HCT116 (cell line): Measurements from ENCODE around the gene CC2D1B. TPM values are rescaled to one million over a fixed set of nuclear protein-coding genes. Genes with fewer than 3 reads are reported as not detected.

Experiments used
- ATAC-seq: fragments of 200-7000 bp; cut with Tn5 transposase; 2 replicates; pipeline ENCODE4 v1.9.1; 2020; ENCODE audit warnings: mild to moderate bottlenecking, moderate library complexity
- BruUV-seq: library from RNA; stranded (reverse); fragments of 400-500 nt; replicated peaks from 2 replicates; lab custom pipeline; 2021; lab: Mats Ljungman, UMichigan
- CTCF ChIA-PET: fragments of 300-600 bp; sonication (Branson Sonifier 250); formaldehyde crosslinking; loops from one replicate; lab custom pipeline; 2021; ENCODE audit warnings: antibody characterized with exemption; lab: Charles Lee
- POLR2A ChIA-PET: fragments of 300-600, 350-600 bp; sonication (Branson Sonifier 250); formaldehyde crosslinking; loops from one replicate; lab custom pipeline; 2021; ENCODE audit warnings: antibody characterized with exemption; lab: Charles Lee
- RAD21 ChIA-PET, 2 experiments: fragments of 300-600 bp; sonication (Branson Sonifier 250); formaldehyde crosslinking; loops; one replicate each; lab custom pipeline; 2023; ENCODE audit warnings: low total read pairs in 2 of 2; ENCODE audit not compliant: uncharacterized antibody in 2 of 2, unreplicated experiment in 2 of 2, low non-redundant PET in 1 of 2; lab: Charles Lee
- DNase-seq: peaks from one replicate; pipeline ENCODE4 v3.0.0-alpha.2; 2010; ENCODE audit warnings: low read depth, low spot score
- H2AFZ ChIP-seq: fragments of 200-600 bp; shearing (Covaris generic), sonication (generic); 2 replicates; pipeline ENCODE4 v1.6.1; 2017; ENCODE audit warnings: low read depth, mixed run types, mixed read lengths, antibody characterized with exemption, low read length; ENCODE audit not compliant: poor library complexity, severe bottlenecking
- H3K27ac ChIP-seq: 2 replicates; pipeline ENCODE4 v1.5.1; 2012; ENCODE audit warnings: low read depth, low read length
- H3K27me3 ChIP-seq: fragments of 200-600 bp; sonication (generic); 2 replicates; pipeline ENCODE4 v1.6.1; 2016; ENCODE audit warnings: mixed run types, low read length, mixed read lengths; ENCODE audit not compliant: insufficient read depth
- H3K36me3 ChIP-seq, 2 experiments: fragments of 200-500 bp in 1 of 2; fragments of 200-600 bp in 1 of 2; sonication (Bioruptor generic) in 1 of 2; sonication (generic) in 1 of 2; 2 replicates each; pipeline versions ENCODE4 v1.5.1 to v1.6.1; 2014 to 2016; ENCODE audit warnings: low read length in 2 of 2, inconsistent platforms in 1 of 2, mixed read lengths in 1 of 2, mixed run types in 1 of 2; ENCODE audit not compliant: insufficient read depth in 2 of 2, control insufficient read depth in 1 of 2
- H3K4me1 ChIP-seq, 2 experiments: fragments of 200-600 bp in 1 of 2; sonication (generic) in 1 of 2; 2 replicates each; pipeline versions ENCODE4 v1.5.1 to v1.6.1; 2012 to 2017; ENCODE audit warnings: low read length in 2 of 2, inconsistent platforms in 1 of 2, mild to moderate bottlenecking in 1 of 2, mixed read lengths in 1 of 2, mixed run types in 1 of 2, moderate library complexity in 1 of 2; ENCODE audit not compliant: insufficient read depth in 2 of 2, control insufficient read depth in 1 of 2
- H3K4me2 ChIP-seq: fragments of 200-600 bp; sonication (generic); 2 replicates; pipeline ENCODE4 v1.6.1; 2017; ENCODE audit warnings: mixed run types, low read length, mixed read lengths
- H3K4me3 ChIP-seq, 2 experiments: fragments of 200-600 bp in 1 of 2; sonication (generic) in 1 of 2; replicated peaks in 1 of 2; 2 replicates each; pipeline ENCODE4 v1.5.1; 2011 to 2016; ENCODE audit warnings: low read length in 2 of 2, control low read depth in 1 of 2, low read depth in 1 of 2, mild to moderate bottlenecking in 1 of 2, mixed read lengths in 1 of 2, mixed run types in 1 of 2
- H3K79me2 ChIP-seq: fragments of 200-600 bp; sonication (generic); 2 replicates; pipeline ENCODE4 v1.6.1; 2017; ENCODE audit warnings: mild to moderate bottlenecking, mixed run types, low read length, moderate library complexity, mixed read lengths; ENCODE audit not compliant: insufficient read depth
- H3K9ac ChIP-seq: fragments of 200-600 bp; sonication (generic); 2 replicates; pipeline ENCODE4 v1.6.1; 2016; ENCODE audit warnings: low read length, mixed read lengths
- H3K9me2 ChIP-seq: fragments of 200-600 bp; sonication (generic), shearing (Covaris generic); 2 replicates; pipeline ENCODE4 v1.6.1; 2017; ENCODE audit warnings: mixed run types, mild to moderate bottlenecking, moderate library complexity; ENCODE audit not compliant: insufficient read depth
- H3K9me3 ChIP-seq, 2 experiments: fragments of 200-500 bp in 1 of 2; fragments of 200-600 bp in 1 of 2; sonication (Bioruptor generic) in 1 of 2; sonication (generic) in 1 of 2; 2 replicates each; pipeline ENCODE4 v1.6.1; 2014 to 2017; ENCODE audit warnings: low read length in 2 of 2, mixed read lengths in 2 of 2, inconsistent platforms in 1 of 2, low read depth in 1 of 2, mild to moderate bottlenecking in 1 of 2, mixed run types in 1 of 2, moderate library complexity in 1 of 2; ENCODE audit not compliant: control insufficient read depth in 1 of 2, insufficient read depth in 1 of 2
- H4K20me1 ChIP-seq: fragments of 200-600 bp; sonication (generic), shearing (Covaris generic); 2 replicates; pipeline ENCODE4 v1.6.1; 2017; ENCODE audit warnings: mixed run types, mild to moderate bottlenecking, moderate library complexity; ENCODE audit not compliant: insufficient read depth
- CTCF ChIP-seq, 3 experiments: fragments of 200-600 bp in 1 of 3; sonication (generic) in 1 of 3; IDR thresholded peaks in 2 of 3; conservative IDR thresholded peaks in 1 of 3; 2 replicates each; pipeline ENCODE4 v1.5.1; 2012 to 2017; ENCODE audit warnings: low read depth in 2 of 3, low read length in 2 of 3, antibody characterized with exemption in 1 of 3, borderline replicate concordance in 1 of 3, control low read depth in 1 of 3, mild to moderate bottlenecking in 1 of 3, mixed read lengths in 1 of 3, mixed run types in 1 of 3, moderate library complexity in 1 of 3; ENCODE audit not compliant: insufficient read depth in 1 of 3
- EZH2 ChIP-seq: fragments of 200-600 bp; sonication (generic); IDR thresholded peaks from 2 replicates; pipeline ENCODE4 v1.6.1; 2017; ENCODE audit warnings: antibody characterized with exemption, mixed run types
- FOSL1 ChIP-seq: IDR thresholded peaks from 2 replicates; pipeline ENCODE4 v1.6.1; 2012; ENCODE audit warnings: low read depth
- MAX ChIP-seq: IDR thresholded peaks from 2 replicates; pipeline ENCODE4 v1.6.1; 2012
- POLR2A ChIP-seq: IDR thresholded peaks from 2 replicates; pipeline ENCODE4 v1.7.0; 2011; ENCODE audit warnings: borderline replicate concordance; ENCODE audit not compliant: insufficient read depth, insufficient read length; ENCODE audit errors: extremely low read depth
- POLR2AphosphoS5 ChIP-seq: IDR thresholded peaks from 2 replicates; pipeline ENCODE4 v1.6.1; 2011; ENCODE audit warnings: mild to moderate bottlenecking, low read depth, low read length, moderate library complexity
- RAD21 ChIP-seq: IDR thresholded peaks from 2 replicates; pipeline ENCODE4 v1.6.1; 2012; ENCODE audit warnings: low read depth, mild to moderate bottlenecking
- ZFX ChIP-seq: fragments of 450-650 bp; IDR thresholded peaks from 2 replicates; pipeline ENCODE4 v1.6.1; 2017
- ZNF274 ChIP-seq: fragments of 200-500 bp; sonication (Bioruptor generic); IDR thresholded peaks from 2 replicates; pipeline ENCODE4 v1.6.1; 2014; ENCODE audit warnings: mild to moderate bottlenecking, low read depth, low read length, inconsistent platforms
- intact Hi-C: fragments of 100-400 bp; cut with micrococcal nuclease; formaldehyde crosslinking; loops from 2 replicates; pipeline ENCODE4 v1.10.0; 2022
- total RNA-seq: library from RNA; stranded (reverse); gene quantifications from one replicate; pipeline ENCODE4 v1.2.1, GENCODE V29; 2021; ENCODE audit not compliant: unreplicated experiment

Gene CC2D1B
- total RNA-seq, 1 experiment from 2014 or later, result 20.4 TPM

DNA sequence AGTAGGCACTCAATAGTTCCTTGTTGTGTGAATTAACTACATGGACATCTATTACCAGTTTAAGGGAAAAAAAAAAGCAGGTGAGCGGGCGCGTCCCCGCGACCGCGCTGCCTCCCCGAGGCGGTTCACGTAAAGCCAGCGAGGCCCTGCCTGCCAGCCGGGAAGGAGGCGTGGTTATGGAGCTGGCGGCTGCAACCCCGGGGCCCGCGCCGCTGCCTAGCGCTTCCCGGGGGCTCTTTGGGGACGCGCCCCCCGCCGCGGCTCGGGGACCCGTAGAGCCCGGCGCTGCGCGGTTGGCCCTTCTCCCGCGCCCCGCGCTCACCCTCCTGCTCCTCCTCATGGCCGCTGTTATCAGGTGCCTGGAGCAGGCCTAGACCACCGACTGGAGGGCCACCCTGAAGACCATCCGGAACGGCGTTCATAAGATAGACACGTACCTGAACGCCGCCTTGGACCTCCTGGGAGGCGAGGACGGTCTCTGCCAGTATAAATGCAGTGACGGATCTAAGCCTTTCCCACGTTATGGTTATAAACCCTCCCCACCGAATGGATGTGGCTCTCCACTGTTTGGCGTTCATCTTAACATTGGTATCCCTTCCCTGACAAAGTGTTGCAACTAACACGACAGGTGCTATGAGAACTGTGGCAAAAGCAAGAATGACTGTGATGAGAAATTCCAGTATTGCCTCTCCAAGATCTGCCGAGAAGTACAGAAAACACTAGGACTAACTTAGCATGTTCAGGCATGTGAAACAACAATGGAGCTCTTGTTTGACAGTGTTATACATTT lies 2.6 kb upstream of the CC2D1B start:
- CTCF ChIA-PET, result interaction anchor here (0.6 kb wide), 1 partner anchor 405 kb away, joined by 3 read pairs; no protein-coding TSS in a partner anchor
- Histone ChIP-seq H3K36me3 (peaks cover 0 to 7% of the 10 kb centered on the region in 2 experiments; a peak in 3 of 4 replicates), H3K79me2 (peaks cover 22% of the 10 kb centered on the region), H3K9ac (peak overlapping the region; percentile 48), H3K27me3 (no peaks in the 10 kb centered on the region), H4K20me1 (no peaks in the 10 kb centered on the region), H3K27ac (no peak overlapping the region), H3K4me1 (peaks cover 12 to 37% of the 10 kb centered on the region in 2 experiments; a peak in 3 of 4 replicates), H3K4me3 (peak overlapping the region; percentile 16 to 49), H3K4me2 (peak overlapping the region; percentile 73), H3K9me2 (no peaks in the 10 kb centered on the region), H3K9me3 (no peaks in the 10 kb centered on the region), H2AFZ (peak overlapping the region; percentile 70)
- POLR2A ChIA-PET, result interaction anchor here (0.6 kb wide), 1 partner anchor 184 kb away, joined by 5 read pairs; the partner anchor contains the start of gene TUT4
- no TSS peak for BruUV-seq
- intact Hi-C loops, result loop anchor here (5.0 kb wide), 1 partner anchor 319 kb away; no protein-coding TSS in a partner anchor
- TF ChIP-seq EZH2 (no peak), POLR2AphosphoS5 (peak; percentile 43), CTCF (IDR thresholded peaks at IDR 0.05 in 2 of 3, conservative IDR thresholded peaks at IDR 0.05 in 1 of 3; ENCODE audit: borderline replicate concordance in 1 of 3, insufficient read depth in 1 of 3, low read depth in 2 of 3, low read length in 2 of 3) (peak in 1 of 3 experiments; percentile 28; a peak in 1 of 6 replicates), RAD21 (peak; percentile 52), POLR2A (peak; percentile 41), MAX (peak; percentile 35; the same call in 1 of the 2 replicates), FOSL1 (no peak), ZNF274 (no peak), ZFX (peak; percentile 26; the same call in 1 of the 2 replicates)
- RAD21 ChIA-PET, result interaction anchor here in 1 of 2 experiments (0.9 kb wide), 1 partner anchor 289 kb away, joined by 5 read pairs; no protein-coding TSS in a partner anchor
- ATAC-seq (peak; percentile 29), DNase-seq (peak; percentile 48)
